ENCODE results near the gene COG6.

The COG6 gene

GRCh38 chr13:39776439-39776838, 121.0 kb downstream of the COG6 start:
- no peak for DNase-seq

GRCh38 chr13:39777021-39777420, 121.6 kb downstream of the COG6 start:
- no peak for DNase-seq

- peak; percentile 45 for DNase-seq
Observed at GRCh38 chr13:39777527-39778061, 122.1 kb downstream of the COG6 start.

GRCh38 chr13:39779337-39780265, 124.1 kb downstream of the COG6 start:
- DNase-seq, result peak; percentile 15

- no peak for DNase-seq
Observed at GRCh38 chr13:39780711-39781110, 125.2 kb downstream of the COG6 start.

- DNase-seq, result no peak
Observed at GRCh38 chr13:39781381-39781780, 125.9 kb downstream of the COG6 start.

- DNase-seq, result no peak
Observed at GRCh38 chr13:39783051-39783450, 127.6 kb downstream of the COG6 start.

GRCh38 chr13:39784347-39784746, 128.9 kb downstream of the COG6 start:
- DNase-seq, result no peak

GRCh38 chr13:39786091-39786490, 130.6 kb downstream of the COG6 start:
- no peak for DNase-seq

GRCh38 chr13:39787086-39787487, 131.6 kb downstream of the COG6 start:
- DNase-seq, result no peak

- DNase-seq, result no peak
Observed at GRCh38 chr13:39788102-39788501, 132.6 kb downstream of the COG6 start.

- no peak for DNase-seq
Observed at GRCh38 chr13:39789451-39789850, 134.0 kb downstream of the COG6 start.
